Stimulated activated CD8-positive, alpha-beta memory T cell treated with anti-CD3 and anti-CD28 coated beads, Interleukin-4, amount 100 ng/mL, for 48 hours (primary cell): ENCODE results near the gene IL31RA.
"Not testable (repeated sequence)": the region's sequence is repeated elsewhere in the genome, so short reads cannot be mapped to it uniquely, and the experiment has no call there.

Source experiments
- DNase-seq: peaks from one replicate; pipeline ENCODE4 v3.0.0-alpha.2; 2020

The IL31RA gene

GRCh38 chr5:55850839-55851674 is at the start of gene IL31RA:
Gene IL31RA, plus strand, starts transcription at chr5:55851357. Its CDS starts 214 bp downstream, at chr5:55851571.
- no peak for DNase-seq

GRCh38 chr5:55808814-55809213 is 42.3 kb upstream of the IL31RA start:
- DNase-seq = not testable (repeated sequence)

- not testable (repeated sequence) for DNase-seq
Observed at GRCh38 chr5:55815939-55816338, 35.2 kb upstream of the IL31RA start.

GRCh38 chr5:55816342-55816741 is 34.8 kb upstream of the IL31RA start:
- DNase-seq = no peak

- DNase-seq = no peak
Observed at GRCh38 chr5:55817030-55817429, 34.1 kb upstream of the IL31RA start.

- DNase-seq = no peak
Observed at GRCh38 chr5:55820488-55820887, 30.7 kb upstream of the IL31RA start.

GRCh38 chr5:55821731-55822512 is 29.2 kb upstream of the IL31RA start:
- peak; percentile 27 for DNase-seq

GRCh38 chr5:55823151-55823796 is 27.9 kb upstream of the IL31RA start:
- DNase-seq = no peak

- no peak for DNase-seq
Observed at GRCh38 chr5:55829956-55830355, 21.2 kb upstream of the IL31RA start.

- no peak for DNase-seq
Observed at GRCh38 chr5:55832446-55832845, 18.7 kb upstream of the IL31RA start.

GRCh38 chr5:55836191-55836590 is 15.0 kb upstream of the IL31RA start:
- DNase-seq = no peak

- DNase-seq = no peak
Observed at GRCh38 chr5:55841976-55842375, 9.2 kb upstream of the IL31RA start.

GRCh38 chr5:55847837-55848236 is 3.3 kb upstream of the IL31RA start:
- no peak for DNase-seq

- no peak for DNase-seq
Observed at GRCh38 chr5:55848783-55849182, 2.4 kb upstream of the IL31RA start.

GRCh38 chr5:55851675-55851979 is 470 bp downstream of the IL31RA start:
- no peak for DNase-seq

- no peak for DNase-seq
Observed at GRCh38 chr5:55852503-55852902, 1.3 kb downstream of the IL31RA start.

- no peak for DNase-seq
Observed at GRCh38 chr5:55853041-55853670, 2.0 kb downstream of the IL31RA start.

- DNase-seq = no peak
Observed at GRCh38 chr5:55853818-55854217, 2.7 kb downstream of the IL31RA start.

- DNase-seq = peak; percentile 25
Observed at GRCh38 chr5:55855509-55855908, 4.4 kb downstream of the IL31RA start.

GRCh38 chr5:55856516-55857246 is 5.5 kb downstream of the IL31RA start:
- DNase-seq = no peak

- DNase-seq = no peak
Observed at GRCh38 chr5:55857247-55857640, 6.1 kb downstream of the IL31RA start.

GRCh38 chr5:55858104-55858503 is 6.9 kb downstream of the IL31RA start:
- DNase-seq = no peak

GRCh38 chr5:55860288-55860687 is 9.1 kb downstream of the IL31RA start:
- DNase-seq = no peak
